ENCODE data around the gene GPD2. TPM values are rescaled to one million over a fixed set of nuclear protein-coding genes. Genes with fewer than 3 reads are reported as not detected.

The GPD2 gene
- total RNA-seq, 4 donors from 2014 or later, result 38.7 to 62.9 (median 40.7) TPM

GRCh38 chr2:156435396-156435717, 822 bp upstream of the GPD2 start:
- TF ChIP-seq CTCF (IDR thresholded peaks at IDR 0.05), result no peak
- DNase-seq (ENCODE audit: low spot score), result no peak
- peak; percentile 20 for ATAC-seq (ENCODE audit: low FRiP score)

GRCh38 chr2:156436497-156437085, 412 bp downstream of the GPD2 start:
- ATAC-seq (ENCODE audit: low FRiP score) (no peak), DNase-seq (ENCODE audit: low spot score) (no peak)
- no peak for TF ChIP-seq CTCF (IDR thresholded peaks at IDR 0.05)

- no peak for DNase-seq (ENCODE audit: low spot score)
- no peak for ATAC-seq (ENCODE audit: low FRiP score)
- no peak for TF ChIP-seq CTCF (IDR thresholded peaks at IDR 0.05)
These were observed 1.2 kb downstream of the GPD2 start for GRCh38 chr2:156437272-156437930.

GRCh38 chr2:156437931-156438410, 1.8 kb downstream of the GPD2 start:
- DNase-seq (ENCODE audit: low spot score), result no peak
- no peak for TF ChIP-seq CTCF (IDR thresholded peaks at IDR 0.05)
- ATAC-seq (ENCODE audit: low FRiP score), result no peak

- no peak for DNase-seq (ENCODE audit: low spot score)
- no peak for TF ChIP-seq CTCF (IDR thresholded peaks at IDR 0.05)
- no peak for ATAC-seq (ENCODE audit: low FRiP score)
These were observed 6.9 kb downstream of the GPD2 start for GRCh38 chr2:156443089-156443488.

DNA sequence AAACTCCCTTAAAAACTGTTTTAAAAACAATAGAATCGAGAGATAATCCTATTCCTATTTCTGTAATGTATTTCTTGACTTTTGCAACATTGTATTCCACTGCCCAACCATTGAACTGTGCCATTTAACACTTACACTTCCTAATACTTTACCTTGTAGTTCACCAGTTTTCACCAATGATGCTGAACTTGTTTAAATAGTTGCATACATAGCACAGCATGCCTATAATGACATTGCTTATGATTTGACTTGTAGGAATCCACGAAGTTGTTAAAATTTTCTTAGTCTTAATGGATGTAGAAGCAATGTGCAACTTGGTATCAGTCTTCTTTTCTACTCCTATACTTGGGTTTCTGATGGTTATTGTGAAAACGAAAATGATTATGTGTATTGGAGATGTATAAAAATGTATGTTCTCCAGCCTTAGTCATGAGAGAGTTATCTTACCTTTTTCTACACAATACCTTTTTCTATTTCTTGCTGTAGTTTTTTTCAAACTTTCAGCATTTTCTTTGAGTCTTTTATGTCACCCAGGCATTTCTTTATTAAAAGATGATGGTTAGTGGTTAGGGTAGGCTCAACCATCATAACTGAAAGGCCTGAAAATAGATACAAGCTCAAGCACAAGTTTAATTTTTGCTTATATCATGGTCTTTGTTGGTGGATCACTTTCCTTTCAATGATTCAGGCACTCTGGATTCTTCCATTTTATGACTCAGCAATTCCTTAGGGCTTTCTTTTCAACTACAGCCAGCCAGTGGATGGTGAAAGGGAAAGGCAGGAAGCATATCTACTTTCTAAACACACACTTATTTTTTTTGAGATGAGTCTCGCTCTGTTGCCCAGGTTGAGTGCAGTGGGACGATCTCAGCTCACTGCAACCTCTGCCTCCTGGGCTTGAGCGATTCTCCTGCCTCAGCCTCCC, 9.4 kb downstream of the GPD2 start:
- DNase-seq (ENCODE audit: low spot score) (no peak), ATAC-seq (ENCODE audit: low FRiP score) (no peak)
- TF ChIP-seq CTCF (IDR thresholded peaks at IDR 0.05), result no peak

Measured in omental fat pad (tissue), 4 donors.